ENCODE measurements around the gene RPS6KB1. TPM values are rescaled to one million over a fixed set of nuclear protein-coding genes. Genes with fewer than 3 reads are reported as not detected.
A peak's percentile ranks its signal among the peaks of the same experiment; 100 is the strongest.

RPS6KB1 gene
- total and polyA plus RNA-seq, 10 of the 15 experiments (the other 5 are each of a cell fraction or from before 2014, with no cell fraction given) = 6.6 to 33.2 (median 26.0) TPM

GRCh38 chr17:59859444-59860025, 33.4 kb upstream of the RPS6KB1 start (continued):
- TF ChIP-seq, protein P1, sequence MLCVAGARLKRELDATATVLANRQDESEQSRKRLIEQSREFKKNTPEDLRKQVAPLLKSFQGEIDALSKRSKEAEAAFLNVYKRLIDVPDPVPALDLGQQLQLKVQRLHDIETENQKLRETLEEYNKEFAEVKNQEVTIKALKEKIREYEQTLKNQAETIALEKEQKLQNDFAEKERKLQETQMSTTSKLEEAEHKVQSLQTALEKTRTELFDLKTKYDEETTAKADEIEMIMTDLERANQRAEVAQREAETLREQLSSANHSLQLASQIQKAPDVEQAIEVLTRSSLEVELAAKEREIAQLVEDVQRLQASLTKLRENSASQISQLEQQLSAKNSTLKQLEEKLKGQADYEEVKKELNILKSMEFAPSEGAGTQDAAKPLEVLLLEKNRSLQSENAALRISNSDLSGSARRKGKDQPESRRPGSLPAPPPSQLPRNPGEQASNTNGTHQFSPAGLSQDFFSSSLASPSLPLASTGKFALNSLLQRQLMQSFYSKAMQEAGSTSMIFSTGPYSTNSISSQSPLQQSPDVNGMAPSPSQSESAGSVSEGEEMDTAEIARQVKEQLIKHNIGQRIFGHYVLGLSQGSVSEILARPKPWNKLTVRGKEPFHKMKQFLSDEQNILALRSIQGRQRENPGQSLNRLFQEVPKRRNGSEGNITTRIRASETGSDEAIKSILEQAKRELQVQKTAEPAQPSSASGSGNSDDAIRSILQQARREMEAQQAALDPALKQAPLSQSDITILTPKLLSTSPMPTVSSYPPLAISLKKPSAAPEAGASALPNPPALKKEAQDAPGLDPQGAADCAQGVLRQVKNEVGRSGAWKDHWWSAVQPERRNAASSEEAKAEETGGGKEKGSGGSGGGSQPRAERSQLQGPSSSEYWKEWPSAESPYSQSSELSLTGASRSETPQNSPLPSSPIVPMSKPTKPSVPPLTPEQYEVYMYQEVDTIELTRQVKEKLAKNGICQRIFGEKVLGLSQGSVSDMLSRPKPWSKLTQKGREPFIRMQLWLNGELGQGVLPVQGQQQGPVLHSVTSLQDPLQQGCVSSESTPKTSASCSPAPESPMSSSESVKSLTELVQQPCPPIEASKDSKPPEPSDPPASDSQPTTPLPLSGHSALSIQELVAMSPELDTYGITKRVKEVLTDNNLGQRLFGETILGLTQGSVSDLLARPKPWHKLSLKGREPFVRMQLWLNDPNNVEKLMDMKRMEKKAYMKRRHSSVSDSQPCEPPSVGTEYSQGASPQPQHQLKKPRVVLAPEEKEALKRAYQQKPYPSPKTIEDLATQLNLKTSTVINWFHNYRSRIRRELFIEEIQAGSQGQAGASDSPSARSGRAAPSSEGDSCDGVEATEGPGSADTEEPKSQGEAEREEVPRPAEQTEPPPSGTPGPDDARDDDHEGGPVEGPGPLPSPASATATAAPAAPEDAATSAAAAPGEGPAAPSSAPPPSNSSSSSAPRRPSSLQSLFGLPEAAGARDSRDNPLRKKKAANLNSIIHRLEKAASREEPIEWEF (IDR thresholded peaks at IDR 0.05; ENCODE audit: insufficient replicate concordance, low read depth, low read length) = no peak
- TF ChIP-seq CHD2 (IDR thresholded peaks at IDR 0.05; ENCODE audit: borderline replicate concordance, low read depth, low read length) = no peak
- TF ChIP-seq GATAD2B (conservative IDR thresholded peaks at IDR 0.05; ENCODE audit: low read depth) = no peak
- no peak for TF ChIP-seq TCF7 (IDR thresholded peaks at IDR 0.05; ENCODE audit: borderline replicate concordance)
- TF ChIP-seq BMI1 (IDR thresholded peaks at IDR 0.05; ENCODE audit: borderline replicate concordance) = no peak
- peak; percentile 47 to 73 (median 48); a peak in 5 of 6 replicates for TF ChIP-seq CTCF (IDR thresholded peaks at IDR 0.05 in 2 of 3, conservative IDR thresholded peaks at IDR 0.05 in 1 of 3; ENCODE audit: control insufficient read depth in 2 of 3, extremely low read depth in 1 of 3, insufficient read depth in 1 of 3, low read depth in 3 of 3, low read length in 3 of 3)
- TF ChIP-seq FOXM1 (IDR thresholded peaks at IDR 0.05; ENCODE audit: low read depth, low read length) = peak; percentile 34; the same call in 1 of the 2 replicates
- TF ChIP-seq ZZZ3 (IDR thresholded peaks at IDR 0.05; ENCODE audit: control insufficient read depth, insufficient read length, low read depth) = no peak
- peak; percentile 76; the same call in 1 of the 2 replicates for TF ChIP-seq NFXL1 (IDR thresholded peaks at IDR 0.05; ENCODE audit: borderline replicate concordance)
- TF ChIP-seq, protein P2, sequence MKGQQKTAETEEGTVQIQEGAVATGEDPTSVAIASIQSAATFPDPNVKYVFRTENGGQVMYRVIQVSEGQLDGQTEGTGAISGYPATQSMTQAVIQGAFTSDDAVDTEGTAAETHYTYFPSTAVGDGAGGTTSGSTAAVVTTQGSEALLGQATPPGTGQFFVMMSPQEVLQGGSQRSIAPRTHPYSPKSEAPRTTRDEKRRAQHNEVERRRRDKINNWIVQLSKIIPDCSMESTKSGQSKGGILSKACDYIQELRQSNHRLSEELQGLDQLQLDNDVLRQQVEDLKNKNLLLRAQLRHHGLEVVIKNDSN (IDR thresholded peaks at IDR 0.05; ENCODE audit: borderline replicate concordance, extremely low read length, insufficient read depth, low read depth, low read length) = no peak
- no peak for TF ChIP-seq SMARCA5 (IDR thresholded peaks at IDR 0.05)
- TF ChIP-seq CHD1 (IDR thresholded peaks at IDR 0.05; ENCODE audit: low read depth, low read length) = no peak
- no peak for TF ChIP-seq NR2C1 (IDR thresholded peaks at IDR 0.05)
- no peak for TF ChIP-seq SUZ12 (IDR thresholded peaks at IDR 0.05; ENCODE audit: unreplicated experiment)
- no peak for TF ChIP-seq CHD4 (IDR thresholded peaks at IDR 0.05)
- peak; percentile 90 for TF ChIP-seq SMC3 (IDR thresholded peaks at IDR 0.05; ENCODE audit: borderline replicate concordance, low read length)
- TF ChIP-seq RFX5 (IDR thresholded peaks at IDR 0.05; ENCODE audit: low read depth, low read length) = no peak
- TF ChIP-seq, protein P3, sequence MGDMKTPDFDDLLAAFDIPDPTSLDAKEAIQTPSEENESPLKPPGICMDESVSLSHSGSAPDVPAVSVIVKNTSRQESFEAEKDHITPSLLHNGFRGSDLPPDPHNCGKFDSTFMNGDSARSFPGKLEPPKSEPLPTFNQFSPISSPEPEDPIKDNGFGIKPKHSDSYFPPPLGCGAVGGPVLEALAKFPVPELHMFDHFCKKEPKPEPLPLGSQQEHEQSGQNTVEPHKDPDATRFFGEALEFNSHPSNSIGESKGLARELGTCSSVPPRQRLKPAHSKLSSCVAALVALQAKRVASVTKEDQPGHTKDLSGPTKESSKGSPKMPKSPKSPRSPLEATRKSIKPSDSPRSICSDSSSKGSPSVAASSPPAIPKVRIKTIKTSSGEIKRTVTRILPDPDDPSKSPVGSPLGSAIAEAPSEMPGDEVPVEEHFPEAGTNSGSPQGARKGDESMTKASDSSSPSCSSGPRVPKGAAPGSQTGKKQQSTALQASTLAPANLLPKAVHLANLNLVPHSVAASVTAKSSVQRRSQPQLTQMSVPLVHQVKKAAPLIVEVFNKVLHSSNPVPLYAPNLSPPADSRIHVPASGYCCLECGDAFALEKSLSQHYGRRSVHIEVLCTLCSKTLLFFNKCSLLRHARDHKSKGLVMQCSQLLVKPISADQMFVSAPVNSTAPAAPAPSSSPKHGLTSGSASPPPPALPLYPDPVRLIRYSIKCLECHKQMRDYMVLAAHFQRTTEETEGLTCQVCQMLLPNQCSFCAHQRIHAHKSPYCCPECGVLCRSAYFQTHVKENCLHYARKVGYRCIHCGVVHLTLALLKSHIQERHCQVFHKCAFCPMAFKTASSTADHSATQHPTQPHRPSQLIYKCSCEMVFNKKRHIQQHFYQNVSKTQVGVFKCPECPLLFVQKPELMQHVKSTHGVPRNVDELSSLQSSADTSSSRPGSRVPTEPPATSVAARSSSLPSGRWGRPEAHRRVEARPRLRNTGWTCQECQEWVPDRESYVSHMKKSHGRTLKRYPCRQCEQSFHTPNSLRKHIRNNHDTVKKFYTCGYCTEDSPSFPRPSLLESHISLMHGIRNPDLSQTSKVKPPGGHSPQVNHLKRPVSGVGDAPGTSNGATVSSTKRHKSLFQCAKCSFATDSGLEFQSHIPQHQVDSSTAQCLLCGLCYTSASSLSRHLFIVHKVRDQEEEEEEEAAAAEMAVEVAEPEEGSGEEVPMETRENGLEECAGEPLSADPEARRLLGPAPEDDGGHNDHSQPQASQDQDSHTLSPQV (IDR thresholded peaks at IDR 0.05) = peak; percentile 53; the same call in 1 of the 2 replicates

All from GM12878 (cell line).